Parathyroid adenoma (tissue), 2 donors: ENCODE measurements around the gene LIMCH1.

Experiments
- H2AFZ ChIP-seq: fragments of 300-600 bp; sonication (generic); one replicate; pipeline ENCODE4 v1.7.0; 2017; ENCODE audit warnings: antibody characterized with exemption, mild to moderate bottlenecking
- H3K27ac ChIP-seq: fragments of 300-600 bp; sonication (generic); one replicate; pipeline ENCODE4 v1.7.0; 2017
- H3K27me3 ChIP-seq: fragments of 300-600 bp; sonication (generic); one replicate; pipeline ENCODE4 v1.7.0; 2017; ENCODE audit warnings: low read length; ENCODE audit not compliant: control insufficient read depth, insufficient read depth
- H3K36me3 ChIP-seq: fragments of 300-600 bp; sonication (generic); one replicate; pipeline ENCODE4 v1.7.0; 2017; ENCODE audit warnings: low read length; ENCODE audit not compliant: control insufficient read depth, insufficient read depth
- H3K4me1 ChIP-seq: fragments of 300-600 bp; sonication (generic); one replicate; pipeline ENCODE4 v1.7.0; 2017; ENCODE audit warnings: control low read depth
- H3K4me2 ChIP-seq: fragments of 300-600 bp; sonication (generic); one replicate; pipeline ENCODE4 v1.7.0; 2017; ENCODE audit warnings: low read length
- H3K4me3 ChIP-seq: fragments of 300-600 bp; sonication (generic); one replicate; pipeline ENCODE4 v1.7.0; 2017; ENCODE audit warnings: low read depth, low read length
- H3K79me2 ChIP-seq: fragments of 300-600 bp; sonication (generic); one replicate; pipeline ENCODE4 v1.7.0; 2017; ENCODE audit warnings: control low read depth
- H3K9ac ChIP-seq: fragments of 300-600 bp; sonication (generic); one replicate; pipeline ENCODE4 v1.7.0; 2017; ENCODE audit warnings: mild to moderate bottlenecking
- H3K9me3 ChIP-seq: fragments of 300-600 bp; sonication (generic); one replicate; pipeline ENCODE4 v1.7.0; 2017; ENCODE audit warnings: low read length; ENCODE audit not compliant: control insufficient read depth
- CTCF ChIP-seq: fragments of 300-600 bp; sonication (generic); IDR thresholded peaks from one replicate; pipeline ENCODE4 v1.7.0; 2017; ENCODE audit warnings: antibody characterized with exemption, mild to moderate bottlenecking
- donor health status: primary hyperparathyroidism.

Gene LIMCH1

GRCh38 chr4:41575665-41576064, 37.7 kb downstream of the LIMCH1 start:
- TF ChIP-seq CTCF = no peak
- Histone ChIP-seq H3K4me2 (no peak overlapping the region), H3K79me2 (peaks cover 2% of the 10 kb centered on the region), H3K36me3 (no peaks in the 10 kb centered on the region), H2AFZ (no peak overlapping the region), H3K9ac (no peak overlapping the region), H3K4me1 (no peaks in the 10 kb centered on the region), H3K9me3 (no peaks in the 10 kb centered on the region), H3K27me3 (no peaks in the 10 kb centered on the region), H3K4me3 (no peak overlapping the region), H3K27ac (no peak overlapping the region)

- H3K4me1 ChIP-seq = no peaks in the 10 kb centered on the region
- no peak overlapping the region for H3K27ac ChIP-seq
- no peak overlapping the region for H3K4me3 ChIP-seq
- H3K4me2 ChIP-seq = no peak overlapping the region
- no peaks in the 10 kb centered on the region for H3K27me3 ChIP-seq
- no peak overlapping the region for H2AFZ ChIP-seq
- no peak for TF ChIP-seq CTCF
- peaks cover 6% of the 10 kb centered on the region for H3K79me2 ChIP-seq
- H3K36me3 ChIP-seq = no peaks in the 10 kb centered on the region
- no peaks in the 10 kb centered on the region for H3K9me3 ChIP-seq
- H3K9ac ChIP-seq = no peak overlapping the region
Measured at GRCh38 chr4:41579043-41579442, 41.1 kb downstream of the LIMCH1 start.

- TF ChIP-seq CTCF = no peak
- H3K36me3 ChIP-seq = no peaks in the 10 kb centered on the region
- no peak overlapping the region for H3K4me3 ChIP-seq
- no peaks in the 10 kb centered on the region for H3K9me3 ChIP-seq
- H3K27me3 ChIP-seq = no peaks in the 10 kb centered on the region
- H3K79me2 ChIP-seq = peaks cover 6% of the 10 kb centered on the region
- no peaks in the 10 kb centered on the region for H3K4me1 ChIP-seq
- no peak overlapping the region for H3K9ac ChIP-seq
- no peak overlapping the region for H3K27ac ChIP-seq
- no peak overlapping the region for H2AFZ ChIP-seq
- H3K4me2 ChIP-seq = no peak overlapping the region
Measured at GRCh38 chr4:41579526-41579925, 41.6 kb downstream of the LIMCH1 start.

- Histone ChIP-seq H3K27ac (no peak overlapping the region), H3K4me2 (no peak overlapping the region), H3K36me3 (no peaks in the 10 kb centered on the region), H3K9ac (no peak overlapping the region), H3K27me3 (no peaks in the 10 kb centered on the region), H3K9me3 (no peaks in the 10 kb centered on the region), H3K4me1 (no peaks in the 10 kb centered on the region), H3K79me2 (peaks cover 9% of the 10 kb centered on the region), H3K4me3 (no peak overlapping the region), H2AFZ (no peak overlapping the region)
- no peak for TF ChIP-seq CTCF
Measured at GRCh38 chr4:41580007-41580406, 42.0 kb downstream of the LIMCH1 start.

- Histone ChIP-seq H3K79me2 (peaks cover 7% of the 10 kb centered on the region), H3K27ac (no peak overlapping the region), H2AFZ (no peak overlapping the region), H3K27me3 (no peaks in the 10 kb centered on the region), H3K36me3 (no peaks in the 10 kb centered on the region), H3K4me3 (no peak overlapping the region), H3K4me1 (peaks cover 6% of the 10 kb centered on the region), H3K9me3 (no peaks in the 10 kb centered on the region), H3K9ac (no peak overlapping the region), H3K4me2 (no peak overlapping the region)
- no peak for TF ChIP-seq CTCF
Measured at GRCh38 chr4:41586675-41587225, 48.8 kb downstream of the LIMCH1 start.
